HepG2 (cell line): ENCODE measurements around the gene ALOXE3. TPM values are rescaled to one million over a fixed set of nuclear protein-coding genes. Genes with fewer than 3 reads are reported as not detected.

ENCODE experiments used
- AFF4 ChIP-seq: sonication (generic); formaldehyde crosslinking; IDR thresholded peaks from 2 replicates; pipeline ENCODE4 v1.4.0; 2020; ENCODE audit warnings: missing genetic modification reagents
- ARNT2 ChIP-seq: sonication (generic); formaldehyde crosslinking; IDR thresholded peaks from 2 replicates; pipeline ENCODE4 v1.8.0; 2022; ENCODE audit warnings: mild to moderate bottlenecking, low read depth, missing genetic modification reagents, moderate library complexity
- ATAD3A ChIP-seq: sonication (generic); formaldehyde crosslinking; IDR thresholded peaks from 2 replicates; pipeline ENCODE4 v1.4.0; 2020; ENCODE audit warnings: missing genetic modification reagents
- BHLHE40 ChIP-seq: IDR thresholded peaks from 2 replicates; pipeline ENCODE4 v1.6.1; 2011; ENCODE audit warnings: low read length, improper control_type of control experiment
- HDAC1 ChIP-seq: sonication (generic); formaldehyde crosslinking; IDR thresholded peaks from 2 replicates; pipeline ENCODE4 v1.5.1; 2020; ENCODE audit warnings: mild to moderate bottlenecking, missing genetic modification reagents
- MTERF4 ChIP-seq: sonication (generic); formaldehyde crosslinking; IDR thresholded peaks from 2 replicates; pipeline ENCODE4 v1.8.0; 2023; ENCODE audit warnings: mild to moderate bottlenecking, missing genetic modification reagents
- MXD3 ChIP-seq: IDR thresholded peaks from 2 replicates; pipeline ENCODE4 v1.6.1; 2016; ENCODE audit warnings: mild to moderate bottlenecking, missing biosample characterization, missing genetic modification reagents
- NRL ChIP-seq: sonication (generic); formaldehyde crosslinking; IDR thresholded peaks from 2 replicates; pipeline ENCODE4 v1.5.0; 2020; ENCODE audit warnings: missing genetic modification reagents, mild to moderate bottlenecking, moderate library complexity, borderline replicate concordance
- SAP130 ChIP-seq: IDR thresholded peaks from 2 replicates; pipeline ENCODE4 v1.6.1; 2016; ENCODE audit warnings: low read depth
- SRSF4 ChIP-seq: fragments of 200-400 bp; formaldehyde crosslinking; IDR thresholded peaks from one replicate; pipeline ENCODE4 v1.6.1; 2018; ENCODE audit warnings: mild to moderate bottlenecking, low read depth, low read length, moderate library complexity; ENCODE audit not compliant: poor library complexity, severe bottlenecking
- TBL1XR1 ChIP-seq: fragments of 150-350 bp; IDR thresholded peaks from 2 replicates; pipeline ENCODE4 v1.6.1; 2014; ENCODE audit warnings: borderline replicate concordance, low read length; ENCODE audit not compliant: partially characterized antibody
- TEAD3 ChIP-seq: optimal IDR thresholded peaks from 2 replicates; pipeline ENCODE3; 2016; ENCODE audit warnings: borderline replicate concordance
- ZBTB34 ChIP-seq: sonication (generic); formaldehyde crosslinking; IDR thresholded peaks from 2 replicates; pipeline ENCODE4 v1.8.0; 2022; ENCODE audit warnings: mild to moderate bottlenecking, missing genetic modification reagents
- ZNF251 ChIP-seq: sonication (generic); formaldehyde crosslinking; IDR thresholded peaks from 2 replicates; pipeline ENCODE4 v1.9.0; 2021; ENCODE audit warnings: mild to moderate bottlenecking, missing genetic modification reagents
- ZNF280B ChIP-seq: sonication (generic); formaldehyde crosslinking; IDR thresholded peaks from 2 replicates; pipeline ENCODE4 v1.5.0; 2020; ENCODE audit warnings: missing genetic modification reagents, mild to moderate bottlenecking, borderline replicate concordance
- ZNF513 ChIP-seq: sonication (generic); formaldehyde crosslinking; conservative IDR thresholded peaks from 2 replicates; pipeline ENCODE4 v1.5.0; 2020; ENCODE audit warnings: missing genetic modification reagents
- polyA plus RNA-seq, 8 experiments: library from polyadenylated mRNA; depleted of rRNA in 3 of 8; stranded (reverse) in 7 of 8; unstranded in 1 of 8; fragments of >200 nt; fragmentation: Illumina TruSeq in 4 of 8; extraction: Trizol in 4 of 8; gene quantifications; 2 replicates each; pipeline versions ENCODE4 v1.2.1 to v1.2.3, GENCODE V29; 2011 to 2016; ENCODE audit warnings: low read depth in 4 of 8, missing spikeins in 1 of 8, mixed read lengths in 1 of 8; ENCODE audit not compliant: insufficient read depth in 1 of 8
- total RNA-seq, 5 experiments: library from RNA; depleted of rRNA; stranded (reverse); fragments of >200 nt; fragmentation: Illumina TruSeq; extraction: Trizol; gene quantifications; 2 replicates each; pipeline ENCODE4 v1.2.3, GENCODE V29; 2016; ENCODE audit warnings: low read depth in 1 of 5

Gene ALOXE3
- total and polyA plus RNA-seq, 2 of the 13 experiments (the other 11 are each of a cell fraction or from before 2014, with no cell fraction given) = 0.07 TPM; not detected in 1

- 0 out of 2 replicates have a peak, but pooled peaks have one; percentile 63 for TF ChIP-seq ZNF280B
- peak; percentile 61 for TF ChIP-seq TEAD3 (CRISPR knock-in tag)
- 0 out of 2 replicates have a peak, but pooled peaks have one; percentile 16 for TF ChIP-seq ARNT2 (CRISPR knock-in tag)
- TF ChIP-seq ATAD3A (CRISPR knock-in tag) = no peak
- TF ChIP-seq SAP130 (CRISPR knock-in tag) = peak; percentile 2; the same call in 1 of the 2 replicates
- TF ChIP-seq ZNF513 = no peak
- TF ChIP-seq BHLHE40 = peak; percentile 90
- no peak for TF ChIP-seq MTERF4 (CRISPR knock-in tag)
- TF ChIP-seq SRSF4 = no peak
- TF ChIP-seq TBL1XR1 = no peak
- TF ChIP-seq MXD3 (CRISPR knock-in tag) = 0 out of 2 replicates have a peak, but pooled peaks have one; percentile 52
- TF ChIP-seq AFF4 (CRISPR knock-in tag) = no peak
- 0 out of 2 replicates have a peak, but pooled peaks have one; percentile 31 for TF ChIP-seq NRL (CRISPR knock-in tag)
- no peak for TF ChIP-seq ZBTB34 (CRISPR knock-in tag)
- TF ChIP-seq ZNF251 (CRISPR knock-in tag) = no peak
- peak; percentile 28; the same call in 1 of the 2 replicates for TF ChIP-seq HDAC1 (CRISPR knock-in tag)
These were observed at the start of gene ALOXE3 (continued) for GRCh38 chr17:8117980-8118768.
